Measurements from ENCODE around the gene CACNA1E.

Gene CACNA1E

DNA sequence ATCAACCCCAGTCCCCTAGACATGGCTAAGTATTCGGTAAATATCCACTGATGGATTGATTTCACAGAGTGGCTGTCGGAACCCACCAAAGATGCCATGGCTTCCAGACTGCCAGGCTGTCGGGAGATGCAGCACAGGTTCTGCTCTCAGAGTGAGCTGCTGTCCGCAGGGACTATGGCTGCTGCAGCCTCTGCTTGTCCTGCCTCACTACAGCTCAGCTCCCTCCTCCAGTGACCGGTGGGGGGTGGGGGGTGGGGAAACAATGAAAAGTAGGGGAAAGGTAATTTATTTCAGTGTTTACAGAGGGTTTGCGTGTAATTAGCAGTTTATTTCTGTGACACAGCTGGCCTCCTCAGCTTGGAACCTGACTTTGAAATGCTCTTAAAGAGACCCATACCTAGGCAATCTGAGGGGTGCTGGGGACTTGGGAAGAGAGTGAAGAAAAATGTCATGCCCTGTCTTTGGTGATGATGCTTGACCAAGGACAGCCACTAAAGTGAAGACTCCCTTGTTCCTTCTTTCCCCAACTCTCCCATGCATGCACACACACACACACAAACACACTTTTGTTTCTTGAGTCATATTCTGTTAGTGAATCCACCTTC lies 109.0 kb downstream of the CACNA1E start:
- DNase-seq = no peak

- no peak for DNase-seq
Measured at GRCh38 chr1:181593042-181593441, 109.7 kb downstream of the CACNA1E start.

- DNase-seq = no peak
Measured at GRCh38 chr1:181594553-181594952, 111.2 kb downstream of the CACNA1E start.

- DNase-seq = no peak
Measured at GRCh38 chr1:181595234-181595633, 111.9 kb downstream of the CACNA1E start.

GRCh38 chr1:181601186-181601950 lies 118.1 kb downstream of the CACNA1E start:
- DNase-seq = no peak

- no peak for DNase-seq
Measured at GRCh38 chr1:181603735-181604410, 120.6 kb downstream of the CACNA1E start.

- no peak for DNase-seq
Measured at GRCh38 chr1:181604482-181605249, 121.3 kb downstream of the CACNA1E start.

DNA sequence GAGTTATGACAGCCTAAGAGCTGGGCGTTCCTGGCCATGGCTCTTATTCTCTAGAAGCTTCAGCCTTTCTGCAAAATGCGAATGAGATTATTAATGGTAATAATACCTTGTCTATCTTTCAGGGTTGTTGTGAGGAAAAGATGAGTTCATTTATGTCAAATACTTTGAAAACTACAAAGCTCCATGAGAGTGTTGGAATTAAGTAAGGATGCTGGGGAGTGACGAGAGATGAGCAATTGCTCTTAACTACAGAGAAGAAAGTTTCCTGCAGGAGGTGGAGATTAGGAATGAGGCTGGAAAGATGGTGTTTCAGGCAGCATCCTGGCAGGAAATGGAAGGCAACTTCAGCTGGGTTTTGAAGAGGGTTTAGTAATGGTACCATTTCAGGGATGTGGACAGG lies 124.2 kb downstream of the CACNA1E start:
- DNase-seq = no peak

- DNase-seq = no peak
Measured at GRCh38 chr1:181608386-181608785, 125.1 kb downstream of the CACNA1E start.

DNA sequence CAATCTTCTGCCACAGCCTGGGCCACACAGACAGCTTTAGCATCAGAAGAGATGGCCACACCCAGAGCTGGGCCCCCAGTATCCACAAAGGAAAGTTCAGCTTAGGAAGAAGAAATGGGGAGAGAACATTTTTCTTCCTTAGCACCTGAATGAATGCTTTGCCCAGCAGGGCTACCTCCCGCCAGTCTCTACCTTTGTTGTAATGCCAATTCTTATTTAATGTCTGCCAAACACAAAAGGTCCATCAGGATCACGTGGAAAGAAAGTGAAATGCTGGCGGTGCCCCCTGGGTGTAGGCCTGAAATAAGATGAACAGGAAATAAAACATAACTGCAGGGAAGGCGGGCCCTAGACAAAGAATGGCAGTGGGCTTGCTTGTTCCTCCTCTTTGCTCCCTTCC lies 125.6 kb downstream of the CACNA1E start:
- DNase-seq = no peak

DNA sequence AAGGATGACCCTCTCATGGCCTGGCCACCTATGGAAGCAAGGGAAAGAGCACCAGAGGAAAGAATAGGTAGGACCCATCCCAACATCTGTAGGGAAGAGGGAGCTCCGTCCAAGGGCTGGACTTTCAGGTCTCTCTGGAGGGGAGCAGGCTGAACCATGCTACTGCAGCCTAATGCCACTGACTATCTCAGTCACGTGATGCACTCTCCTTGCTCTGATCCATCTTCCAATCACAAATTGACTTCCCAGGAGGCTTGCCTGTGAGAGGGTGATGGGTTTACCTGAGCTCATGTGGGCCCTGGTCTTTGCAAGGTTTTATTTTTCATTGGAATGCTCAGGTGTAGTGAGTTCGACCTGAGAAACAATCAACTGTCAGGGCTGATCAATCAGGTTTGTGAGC lies 128.8 kb downstream of the CACNA1E start:
- DNase-seq = no peak

- no peak for DNase-seq
Measured at GRCh38 chr1:181618559-181618958, 135.2 kb downstream of the CACNA1E start.

DNA sequence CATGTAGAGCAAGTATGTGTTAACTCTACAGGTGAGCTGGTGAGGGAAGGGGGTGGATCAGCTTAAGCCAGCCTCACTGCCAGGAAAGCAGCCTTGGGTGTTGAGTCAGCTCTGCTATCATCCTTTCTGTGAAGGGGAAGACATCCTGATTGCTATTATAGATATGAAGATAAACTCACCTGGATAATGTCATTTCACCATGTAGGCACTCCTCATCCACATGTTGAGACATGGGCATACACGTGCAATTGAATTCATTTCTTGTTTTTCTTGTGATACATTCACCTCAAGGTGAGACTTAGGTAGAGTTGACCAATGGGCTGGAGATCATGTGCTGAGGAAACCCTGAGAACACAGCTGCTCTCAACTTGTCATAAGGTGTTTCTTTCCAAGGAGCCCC lies 136.9 kb downstream of the CACNA1E start:
- DNase-seq = no peak

GRCh38 chr1:181623850-181624249 lies 140.5 kb downstream of the CACNA1E start:
- no peak for DNase-seq

GRCh38 chr1:181626279-181626938 lies 143.1 kb downstream of the CACNA1E start:
- no peak for DNase-seq

GRCh38 chr1:181630398-181630797 lies 147.1 kb downstream of the CACNA1E start:
- no peak for DNase-seq

DNA sequence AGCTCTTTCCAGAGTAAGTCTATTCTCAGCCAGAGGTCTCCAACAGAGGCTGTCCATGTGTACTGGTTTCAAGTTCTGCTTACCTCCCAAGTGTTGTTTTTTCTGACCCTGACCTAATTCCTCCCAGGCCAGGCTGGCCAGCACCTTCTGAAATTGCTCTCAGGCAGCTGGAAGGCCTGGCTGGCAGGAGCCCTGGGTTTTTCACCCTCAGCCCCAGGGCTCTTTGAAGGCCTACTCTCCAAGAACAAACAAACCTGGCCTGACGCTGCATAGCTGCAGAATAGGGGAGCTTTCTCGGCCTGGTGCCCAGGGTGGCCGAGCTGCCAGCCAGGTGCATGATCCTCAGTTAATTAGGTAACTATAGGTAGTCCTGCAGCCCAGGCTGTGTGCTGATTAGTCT lies 147.5 kb downstream of the CACNA1E start:
- DNase-seq = no peak

DNA sequence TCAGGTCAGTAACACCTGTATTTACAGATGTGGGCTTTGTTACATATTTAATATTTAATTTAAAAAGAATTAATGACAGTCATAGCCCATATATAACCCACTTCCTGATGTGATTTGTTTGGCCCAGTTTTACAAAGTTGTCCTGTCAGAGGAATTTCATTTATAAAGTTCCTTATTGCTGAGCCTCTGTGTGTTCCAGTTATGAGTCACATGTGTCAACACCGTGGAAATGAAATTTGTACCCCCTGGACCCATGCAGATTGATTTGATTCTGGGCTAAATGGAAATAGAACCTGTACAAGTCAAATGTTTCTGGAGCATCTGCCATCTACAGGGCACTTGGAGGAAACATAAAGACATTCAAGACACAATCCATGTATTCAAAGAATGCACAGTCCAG lies 149.2 kb downstream of the CACNA1E start:
- DNase-seq = no peak

GRCh38 chr1:181632960-181633359 lies 149.6 kb downstream of the CACNA1E start:
- no peak for DNase-seq

DNA sequence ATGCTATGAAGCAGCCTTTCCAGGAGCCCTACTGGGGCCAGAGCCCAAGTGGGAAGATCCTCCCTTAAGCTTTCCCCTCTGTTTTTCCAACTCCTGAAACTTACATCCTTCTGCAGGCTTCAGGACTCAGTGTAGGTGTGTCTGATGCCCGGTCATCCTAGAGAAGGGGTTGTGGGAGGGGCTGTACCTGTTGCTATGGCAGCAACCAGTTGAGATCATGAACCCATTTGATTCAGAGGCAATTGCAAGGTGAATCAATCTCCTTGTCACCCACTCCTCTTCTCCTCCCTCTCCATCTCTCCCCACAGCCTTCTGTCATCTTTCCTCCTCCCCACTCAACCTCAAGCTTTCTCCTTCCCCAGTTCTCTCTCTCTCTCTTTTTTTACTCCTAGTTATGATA lies 151.8 kb downstream of the CACNA1E start:
- DNase-seq = no peak

DNA sequence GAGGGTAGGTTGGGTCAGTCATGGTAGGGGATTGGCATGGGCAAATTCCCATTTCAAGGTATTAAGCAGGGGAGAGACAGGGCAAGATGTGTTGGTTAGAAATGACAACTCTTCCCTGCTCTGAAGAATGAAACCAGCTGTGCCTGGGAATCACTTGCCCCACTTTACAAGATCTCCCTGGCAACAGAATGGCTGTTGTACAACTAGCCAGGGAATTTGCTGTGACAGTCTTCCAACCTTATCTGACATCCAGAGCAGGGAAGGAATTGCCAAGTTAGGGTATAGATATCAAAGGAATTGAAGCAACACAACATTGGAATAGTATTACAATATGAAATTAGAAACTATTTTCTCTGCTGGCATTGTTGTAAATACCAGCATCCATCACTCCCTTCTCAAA lies 154.7 kb downstream of the CACNA1E start:
- DNase-seq = no peak

DNA sequence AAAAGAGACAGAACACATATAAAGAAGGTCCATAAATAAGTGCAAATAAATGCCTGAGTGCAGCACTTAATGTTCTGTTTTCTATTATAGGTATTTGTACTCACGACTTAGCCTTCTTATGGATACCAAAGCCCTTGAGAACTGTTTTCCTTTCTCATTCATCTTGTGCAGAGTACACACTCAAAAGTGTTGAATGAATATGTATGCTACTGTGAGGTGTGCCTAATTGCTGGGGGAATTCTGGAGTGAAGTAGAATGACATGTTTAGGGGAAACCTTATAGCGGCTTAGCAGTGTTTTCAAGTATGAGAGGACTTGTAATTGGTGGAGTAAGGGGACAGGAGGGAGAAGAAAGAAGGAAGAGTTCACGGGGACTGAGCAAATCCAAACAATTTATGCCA lies 157.6 kb downstream of the CACNA1E start:
- no peak for DNase-seq

GRCh38 chr1:181643631-181644030 lies 160.3 kb downstream of the CACNA1E start:
- no peak for DNase-seq
